ELF-1 (cell line): ENCODE measurements around the gene MT1A.

ENCODE experiments used
- DNase-seq: peaks from one replicate; pipeline ENCODE4 v3.0.0-alpha.2; 2016; ENCODE audit warnings: low read depth, low spot score

Gene MT1A

DNA sequence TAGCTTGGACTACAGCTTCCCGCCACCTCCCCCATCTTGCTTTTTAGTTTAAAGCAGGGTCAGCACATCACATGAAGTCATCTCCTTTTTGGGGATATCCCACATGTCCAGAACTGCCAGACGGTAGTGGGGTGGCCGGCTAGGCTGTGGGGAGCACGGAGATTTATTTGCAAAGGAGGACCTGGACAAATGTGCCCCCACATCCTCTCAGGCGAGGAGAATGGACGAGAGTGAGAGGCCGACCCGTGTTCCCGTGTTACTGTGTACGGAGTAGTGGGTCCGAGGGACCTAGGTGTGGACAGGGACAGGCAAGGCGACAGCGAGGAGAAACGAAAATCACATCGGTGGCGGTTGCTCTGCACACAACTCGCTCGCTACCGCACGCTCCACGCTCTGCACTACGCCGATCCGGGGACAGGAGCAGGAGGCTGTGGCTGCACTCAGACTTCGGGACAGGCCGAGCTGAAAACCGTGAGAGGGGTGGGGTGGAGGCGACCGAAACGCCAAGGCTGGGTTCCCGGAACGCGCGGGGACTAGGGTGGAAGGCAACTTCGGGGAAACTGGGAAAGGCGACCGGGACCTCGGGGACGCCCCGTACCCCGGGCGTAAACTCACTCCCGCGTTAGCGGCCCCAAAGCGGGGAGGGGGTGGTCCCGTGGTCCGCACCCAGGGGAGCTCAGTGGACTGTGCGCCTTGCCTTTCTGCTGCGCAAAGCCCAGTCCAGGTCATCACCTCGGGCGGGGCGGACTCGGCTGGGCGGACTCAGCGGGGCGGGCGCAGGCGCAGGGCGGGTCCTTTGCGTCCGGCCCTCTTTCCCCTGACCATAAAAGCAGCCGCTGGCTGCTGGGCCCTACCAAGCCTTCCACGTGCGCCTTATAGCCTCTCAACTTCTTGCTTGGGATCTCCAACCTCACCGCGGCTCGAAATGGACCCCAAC lies at the start of gene MT1A:
Gene MT1A, plus strand, starts transcription at position 853 of the 937 bp plus-strand sequence. Its CDS starts 73 bp downstream, at position 926.
- peak; percentile 76 for DNase-seq

DNA sequence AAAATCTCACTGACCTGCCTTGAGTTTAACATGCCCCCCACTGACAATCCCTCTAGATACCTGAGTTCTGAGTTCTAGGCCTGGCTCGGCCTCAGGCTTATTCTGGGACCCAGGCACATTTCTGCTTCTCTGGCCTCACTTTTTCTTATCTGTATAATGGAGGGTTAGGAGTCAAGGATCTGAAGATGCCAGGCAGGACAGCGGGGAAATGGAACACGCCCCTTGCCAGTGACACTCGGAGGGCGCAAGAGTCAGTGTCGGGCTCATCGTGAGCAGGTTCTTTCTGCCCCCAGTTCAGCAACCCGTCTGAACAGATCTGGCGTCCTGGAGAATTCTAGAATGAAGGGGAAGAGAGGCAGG lies 49.7 kb upstream of the MT1A start:
- no peak for DNase-seq

DNA sequence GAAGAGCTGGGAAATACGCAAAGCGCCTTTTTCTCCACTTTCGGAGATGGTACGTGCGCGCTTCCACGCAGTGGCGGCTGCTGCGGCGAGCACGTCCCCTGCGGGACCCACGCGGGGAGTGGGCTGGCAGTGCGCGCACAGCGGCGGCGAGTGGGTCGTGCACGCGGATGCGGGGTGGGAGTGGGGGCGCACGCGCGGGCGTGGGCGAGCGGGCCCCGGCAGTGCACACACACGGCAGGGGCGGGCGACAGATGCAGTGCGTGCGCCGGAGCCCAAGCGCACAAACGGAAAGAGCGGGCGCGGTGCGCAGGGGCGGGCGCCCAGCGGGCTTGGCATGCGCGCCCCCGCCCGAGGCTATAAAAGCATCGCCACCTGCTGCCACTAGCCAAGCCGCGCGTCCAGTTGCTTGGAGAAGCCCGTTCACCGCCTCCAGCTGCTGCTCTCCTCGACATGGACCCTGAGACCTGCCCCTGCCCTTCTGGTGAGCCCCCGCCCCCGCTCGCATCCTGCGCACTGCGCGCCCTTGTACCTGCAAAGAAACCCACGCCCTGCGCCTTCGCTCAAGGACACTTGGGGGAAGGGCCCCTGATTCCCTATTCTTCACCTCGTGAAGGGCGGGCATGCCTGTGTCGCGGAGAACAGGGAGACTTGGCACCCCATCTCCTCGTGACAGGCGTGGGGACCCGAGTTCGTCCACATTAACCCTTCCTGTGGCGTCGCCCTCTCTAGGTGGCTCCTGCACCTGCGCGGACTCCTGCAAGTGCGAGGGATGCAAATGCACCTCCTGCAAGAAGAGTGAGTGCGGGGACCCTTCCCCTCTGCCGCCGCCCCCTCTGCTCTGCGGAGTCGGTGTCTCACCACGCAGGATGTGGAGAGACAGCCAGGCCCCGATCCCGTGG lies 49.1 kb upstream of the MT1A start, which contains the start of gene MT3:
Gene MT3, plus strand, starts transcription at position 388 of the 899 bp plus-strand sequence. Its CDS starts 63 bp downstream, at position 451.
- peak; percentile 68 for DNase-seq

DNA sequence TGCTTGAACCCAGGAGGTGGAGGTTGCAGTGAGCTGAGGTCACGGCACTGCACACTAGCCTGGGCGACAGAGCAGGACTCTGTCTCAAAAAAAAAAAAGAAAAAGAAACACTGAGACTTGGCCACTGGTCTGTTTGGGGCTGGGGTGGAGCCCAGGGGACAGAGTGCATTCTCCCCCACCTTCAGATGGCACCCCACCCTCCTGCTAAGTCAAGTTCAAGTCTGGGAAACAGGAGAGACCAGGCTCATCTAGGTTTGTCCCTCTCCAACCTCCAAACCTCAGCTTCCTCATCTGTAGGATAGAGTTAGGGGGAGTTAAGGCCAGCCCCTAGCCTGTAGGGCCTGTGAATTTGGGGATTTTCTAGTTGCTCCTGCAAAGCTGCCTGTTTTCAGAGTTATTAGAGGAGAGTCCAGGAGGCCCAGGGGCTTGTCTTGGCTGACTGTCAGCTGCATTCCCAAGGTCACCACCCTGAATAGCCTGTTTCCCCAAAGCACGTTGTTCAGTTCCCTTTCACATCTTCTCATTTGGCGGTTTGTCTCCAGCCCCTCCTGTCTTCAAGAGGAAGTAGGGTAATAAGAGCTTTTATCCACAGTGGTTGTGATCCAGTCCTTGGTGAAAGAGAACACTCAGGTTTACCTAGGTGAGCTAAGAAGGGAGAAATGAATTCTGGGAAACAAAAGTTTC lies 46.9 kb upstream of the MT1A start:
- no peak for DNase-seq

DNA sequence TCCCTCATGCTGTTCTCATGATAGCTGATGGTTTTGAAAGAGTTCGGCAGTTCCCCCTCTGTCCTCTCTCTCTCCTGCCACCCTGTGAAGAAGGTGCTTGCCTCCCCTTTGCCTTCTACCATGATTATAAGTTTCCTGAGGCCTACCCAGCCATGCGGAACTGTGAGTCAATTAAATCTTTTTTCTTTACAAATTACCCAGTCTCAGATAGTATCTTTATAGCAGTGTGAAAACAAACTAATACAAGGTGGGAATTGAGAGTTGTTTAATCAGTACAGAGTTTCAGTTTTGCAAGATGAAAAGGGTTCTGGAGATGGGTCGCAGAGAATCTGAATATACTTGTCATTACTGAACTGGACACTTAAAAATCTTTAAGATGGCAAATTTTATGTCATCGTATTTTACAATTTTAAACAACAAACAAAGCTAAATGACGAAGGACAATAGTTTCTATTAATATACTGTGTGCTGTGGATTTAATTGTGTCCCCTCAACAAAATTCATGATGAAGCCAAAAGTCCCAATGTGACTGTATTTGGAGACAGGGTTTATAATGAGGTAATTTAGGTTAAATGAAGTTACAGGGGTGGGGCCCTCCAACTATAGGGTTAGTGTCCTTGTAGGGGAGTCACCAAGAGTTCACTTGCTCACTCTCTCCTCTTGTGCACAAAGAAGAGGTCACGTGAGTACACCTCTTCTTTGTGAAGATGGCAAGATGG lies 44.7 kb upstream of the MT1A start:
- DNase-seq = no peak

DNA sequence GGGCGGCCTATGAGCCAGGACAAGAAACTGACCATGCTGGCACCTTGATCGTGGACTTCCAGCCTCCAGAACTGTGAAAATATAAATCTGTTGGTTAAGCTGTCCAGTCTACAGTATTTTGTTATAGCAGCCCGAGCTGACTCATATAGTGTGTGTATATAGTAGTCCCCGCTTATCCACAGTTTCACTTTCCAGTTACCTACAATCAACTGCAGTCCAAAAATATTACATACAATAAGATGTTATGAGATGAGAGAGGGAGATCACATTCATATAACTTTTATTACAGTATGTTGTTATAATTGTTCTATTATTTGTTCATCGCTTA lies 44.2 kb upstream of the MT1A start:
- no peak for DNase-seq

DNA sequence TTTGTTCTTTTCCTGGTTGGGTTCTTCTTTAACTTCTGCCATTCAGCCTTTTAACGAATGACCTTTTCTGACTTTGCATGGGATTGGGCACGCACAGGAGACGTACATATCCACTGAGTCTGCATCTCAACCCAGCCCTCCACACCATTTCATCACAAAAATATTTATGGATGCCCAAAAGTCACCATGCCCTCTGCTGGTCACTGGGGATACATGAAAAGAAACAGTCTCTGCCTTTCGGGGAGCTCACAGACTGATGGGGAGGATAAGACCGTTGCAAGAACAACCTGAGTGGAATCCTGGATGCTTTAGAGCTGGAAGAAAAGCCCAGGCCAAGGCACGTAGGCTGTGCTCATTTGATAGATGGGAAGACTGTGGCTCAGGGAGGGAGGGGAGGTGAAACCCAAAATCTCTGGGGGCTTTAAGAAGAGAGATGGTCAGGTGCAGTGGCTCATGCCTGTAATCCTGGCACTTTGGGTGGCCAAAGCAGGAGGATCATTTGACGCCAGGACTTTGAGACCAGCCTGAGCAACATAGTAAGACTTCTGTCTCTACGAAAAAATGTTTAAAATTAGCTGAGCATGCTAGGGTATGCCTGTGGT lies 38.0 kb upstream of the MT1A start:
- DNase-seq = no peak

DNA sequence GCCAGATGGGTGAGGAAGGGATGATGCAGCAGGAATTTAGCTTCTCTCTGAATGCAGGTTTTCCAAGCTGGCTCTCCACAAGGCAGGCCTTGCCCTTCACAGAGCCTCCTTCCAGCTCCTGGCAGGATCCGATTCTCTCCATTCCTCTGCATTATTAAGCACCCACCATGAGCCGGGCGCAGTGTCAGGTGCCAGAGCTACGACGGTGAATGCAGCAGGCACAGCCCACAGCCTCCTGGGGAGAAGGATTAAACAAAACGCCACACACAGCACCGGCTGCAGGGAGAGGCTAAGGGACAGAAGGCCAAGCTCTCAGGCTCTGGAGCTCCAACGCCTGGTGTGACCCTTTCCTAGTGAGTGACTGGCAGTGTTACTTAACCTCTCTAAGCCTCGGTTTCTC lies 37.1 kb upstream of the MT1A start:
- DNase-seq = no peak

DNA sequence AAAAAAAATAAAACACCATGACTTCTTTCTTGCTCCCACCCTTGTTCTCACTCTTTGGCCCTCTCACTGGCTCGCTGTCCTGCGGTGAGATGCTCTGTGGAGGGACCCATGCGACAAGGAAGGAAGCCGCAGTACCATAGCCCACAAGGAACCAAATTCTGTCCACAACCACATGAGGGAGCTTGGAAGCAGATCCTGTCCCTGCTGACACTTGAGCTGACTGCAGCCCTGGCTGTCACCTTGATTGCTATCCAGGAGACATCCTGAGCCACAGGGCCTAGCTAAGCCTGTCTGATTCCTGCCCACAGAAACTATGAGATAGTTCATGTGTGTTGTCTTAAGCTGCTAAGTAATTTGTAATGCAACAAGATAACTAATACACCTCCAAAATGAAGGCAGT lies 34.9 kb upstream of the MT1A start:
- peak; percentile 71 for DNase-seq

DNA sequence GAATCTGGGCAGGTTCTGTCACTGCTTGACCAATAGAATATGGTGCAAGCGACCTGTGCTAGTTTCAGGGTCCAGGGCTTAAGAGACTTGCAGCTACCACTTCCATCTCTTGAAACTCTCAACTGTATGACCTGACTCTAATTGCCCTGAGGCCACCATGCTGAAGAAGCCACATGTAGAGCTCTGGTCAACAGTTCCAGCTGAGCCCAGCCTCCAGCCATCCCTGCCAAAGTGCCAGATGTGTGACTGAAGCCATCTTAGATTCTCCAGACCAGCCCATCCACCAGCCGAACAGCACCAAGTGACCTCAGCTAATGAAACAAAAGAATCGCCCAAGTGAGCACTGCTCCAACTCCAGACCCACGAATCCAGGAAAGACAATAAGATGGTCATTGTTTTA lies 33.5 kb upstream of the MT1A start:
- no peak for DNase-seq

DNA sequence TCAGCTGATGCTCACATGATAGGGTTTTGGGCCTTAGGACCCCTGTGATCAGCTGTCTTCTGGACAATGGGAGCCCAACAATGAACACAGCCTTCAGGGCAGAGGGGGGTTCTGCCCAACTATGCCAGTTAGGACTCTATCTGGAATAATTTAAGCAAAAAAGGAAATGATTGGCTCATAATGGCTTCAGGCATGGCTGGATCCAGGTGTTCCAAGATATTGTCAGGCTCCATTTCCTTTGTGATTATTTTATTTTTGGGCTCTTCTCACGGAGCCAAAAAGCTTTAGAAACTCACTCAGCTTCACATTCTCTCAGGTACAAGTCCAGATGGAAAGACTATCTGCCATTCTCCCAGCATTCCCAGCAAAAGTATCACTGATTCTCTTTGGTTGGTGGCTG lies 33.0 kb upstream of the MT1A start:
- no peak for DNase-seq

DNA sequence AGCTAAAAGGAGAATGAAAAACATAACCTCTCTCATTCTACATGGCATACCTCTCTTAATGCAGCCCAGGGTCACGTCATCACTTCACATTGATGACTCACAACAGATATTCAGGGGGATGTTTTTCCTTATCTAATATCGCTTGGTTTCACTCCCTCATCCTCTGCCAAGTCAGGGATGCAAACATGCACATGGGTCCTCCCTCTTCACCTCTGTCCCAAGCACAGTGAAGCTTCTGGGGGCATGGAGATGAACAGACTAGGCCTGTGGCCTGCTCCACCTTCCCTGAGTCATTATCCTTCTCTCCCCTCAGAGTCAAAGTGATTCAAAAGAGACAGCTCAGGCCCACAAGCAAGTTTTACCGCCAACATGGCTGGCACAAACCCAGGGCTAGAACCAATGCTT lies 32.4 kb upstream of the MT1A start:
- DNase-seq = no peak

DNA sequence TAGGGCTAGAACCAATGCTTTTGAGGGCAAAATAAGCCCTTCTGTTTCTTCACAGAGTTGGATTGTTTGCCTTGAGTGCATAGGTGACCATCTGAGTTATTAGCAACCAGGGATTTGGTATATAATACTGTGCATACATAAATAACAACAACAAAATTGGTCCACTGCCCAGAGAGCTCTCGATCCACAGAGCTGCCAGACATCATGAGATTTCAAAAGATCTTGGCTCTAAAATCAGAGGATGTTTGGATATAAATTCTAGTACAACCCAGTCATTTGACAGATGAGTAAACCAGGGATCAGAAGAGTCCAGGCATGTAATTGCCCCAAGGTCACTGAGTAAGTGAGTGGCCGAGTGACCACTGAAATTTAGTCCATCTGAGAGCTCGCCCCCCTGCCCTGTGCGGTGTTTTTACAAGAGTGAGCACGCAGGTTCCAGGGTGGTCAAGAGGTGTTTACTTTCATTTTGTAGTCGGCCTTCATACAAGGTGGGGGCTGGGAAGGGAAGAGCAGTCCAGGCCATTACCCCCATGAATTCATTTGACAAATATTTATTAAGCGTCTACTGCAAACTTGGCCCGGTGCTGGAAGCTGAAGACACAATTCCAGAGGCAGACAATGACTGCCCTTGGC lies 31.9 kb upstream of the MT1A start:
- no peak for DNase-seq

DNA sequence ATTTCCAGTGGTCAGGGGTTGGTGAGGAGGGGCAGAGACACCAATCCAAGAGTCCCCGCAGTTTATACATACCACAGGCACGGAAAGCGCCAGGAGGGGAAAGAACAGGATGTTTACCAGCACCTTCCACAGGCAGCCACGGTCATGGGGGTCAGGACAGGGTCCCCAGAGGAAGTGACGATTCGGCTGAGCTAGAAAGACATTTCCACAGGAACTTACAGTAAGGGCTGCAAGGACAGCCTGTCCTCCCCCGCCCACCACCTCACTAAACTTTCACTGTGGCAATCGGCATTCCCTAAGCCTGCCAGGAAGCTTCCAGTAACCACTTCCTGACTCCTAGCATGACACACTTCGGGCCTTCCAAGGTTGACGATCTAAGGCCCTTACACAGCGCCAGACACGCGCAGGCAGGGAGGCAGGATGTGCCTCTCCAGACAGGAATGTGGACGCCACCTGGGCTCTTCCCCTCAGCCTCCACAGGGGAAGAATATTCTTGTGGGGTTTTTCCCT lies 31.3 kb upstream of the MT1A start:
- peak; percentile 68 for DNase-seq

DNA sequence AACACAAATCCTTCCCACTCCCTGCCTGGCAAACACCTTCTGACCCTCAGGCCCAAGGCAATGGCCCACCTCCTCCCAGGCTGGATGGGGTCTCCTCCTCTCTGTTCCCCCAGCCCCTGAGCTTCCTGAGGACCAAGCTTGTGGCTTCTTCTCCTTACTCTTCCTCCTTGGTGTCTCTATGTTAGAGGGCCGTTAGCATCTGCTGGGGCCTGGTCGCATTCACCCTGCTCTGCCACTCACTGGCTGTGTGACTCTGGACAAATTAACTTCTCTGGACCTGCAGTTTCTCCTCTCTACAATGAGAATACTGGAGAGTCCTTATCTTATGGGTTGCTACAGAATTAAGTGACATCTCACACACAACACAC lies 30.8 kb upstream of the MT1A start:
- DNase-seq = no peak

DNA sequence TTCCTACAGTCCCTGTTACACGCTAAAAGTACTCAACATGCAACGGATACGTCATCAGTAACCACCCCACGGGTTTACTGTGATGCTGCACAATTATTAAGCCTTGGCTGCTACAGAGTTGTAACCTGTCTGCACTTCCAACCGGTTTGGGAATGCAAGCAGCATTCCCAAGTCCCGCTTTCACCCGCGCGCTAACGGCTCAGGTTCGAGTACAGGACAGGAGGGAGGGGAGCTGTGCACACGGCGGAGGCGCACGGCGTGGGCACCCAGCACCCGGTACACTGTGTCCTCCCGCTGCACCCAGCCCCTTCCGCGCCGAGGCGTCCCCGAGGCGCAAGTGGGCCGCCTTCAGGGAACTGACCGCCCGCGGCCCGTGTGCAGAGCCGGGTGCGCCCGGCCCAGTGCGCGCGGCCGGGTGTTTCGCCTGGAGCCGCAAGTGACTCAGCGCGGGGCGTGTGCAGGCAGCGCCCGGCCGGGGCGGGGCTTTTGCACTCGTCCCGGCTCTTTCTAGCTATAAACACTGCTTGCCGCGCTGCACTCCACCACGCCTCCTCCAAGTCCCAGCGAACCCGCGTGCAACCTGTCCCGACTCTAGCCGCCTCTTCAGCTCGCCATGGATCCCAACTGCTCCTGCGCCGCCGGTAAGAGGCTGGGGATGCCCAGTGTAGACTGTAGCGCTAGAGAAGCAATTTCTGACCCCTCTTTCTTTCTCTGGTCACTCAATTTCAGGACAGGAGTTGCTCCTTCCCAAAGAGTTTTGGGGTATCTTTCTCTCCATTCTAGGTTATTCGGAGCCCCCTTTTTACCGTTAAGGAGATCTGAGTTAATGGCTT lies 30.2 kb upstream of the MT1A start, which contains the start of gene MT2A:
Gene MT2A, plus strand, starts transcription at position 542 of the 833 bp plus-strand sequence. Its CDS starts 72 bp downstream, at position 614.
- DNase-seq = peak; percentile 95

DNA sequence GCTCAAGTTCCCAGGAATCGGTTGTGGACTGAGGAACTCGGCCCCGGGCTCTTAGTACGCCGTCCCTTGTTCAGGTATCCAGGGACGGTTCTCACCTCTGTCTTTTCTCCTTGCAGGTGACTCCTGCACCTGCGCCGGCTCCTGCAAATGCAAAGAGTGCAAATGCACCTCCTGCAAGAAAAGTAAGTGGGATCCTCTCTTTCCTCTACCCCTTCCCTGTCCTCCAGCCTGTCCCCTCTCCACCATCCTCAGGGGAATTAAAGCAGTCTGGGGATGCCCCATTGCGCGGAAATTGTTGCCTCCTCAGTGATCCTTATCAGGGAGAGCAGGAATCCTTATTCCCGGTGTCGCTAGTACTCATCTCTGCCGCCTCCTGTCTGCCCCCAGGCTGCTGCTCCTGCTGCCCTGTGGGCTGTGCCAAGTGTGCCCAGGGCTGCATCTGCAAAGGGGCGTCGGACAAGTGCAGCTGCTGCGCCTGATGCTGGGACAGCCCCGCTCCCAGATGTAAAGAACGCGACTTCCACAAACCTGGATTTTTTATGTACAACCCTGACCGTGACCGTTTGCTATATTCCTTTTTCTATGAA lies 29.5 kb upstream of the MT1A start:
- DNase-seq = peak; percentile 31

DNA sequence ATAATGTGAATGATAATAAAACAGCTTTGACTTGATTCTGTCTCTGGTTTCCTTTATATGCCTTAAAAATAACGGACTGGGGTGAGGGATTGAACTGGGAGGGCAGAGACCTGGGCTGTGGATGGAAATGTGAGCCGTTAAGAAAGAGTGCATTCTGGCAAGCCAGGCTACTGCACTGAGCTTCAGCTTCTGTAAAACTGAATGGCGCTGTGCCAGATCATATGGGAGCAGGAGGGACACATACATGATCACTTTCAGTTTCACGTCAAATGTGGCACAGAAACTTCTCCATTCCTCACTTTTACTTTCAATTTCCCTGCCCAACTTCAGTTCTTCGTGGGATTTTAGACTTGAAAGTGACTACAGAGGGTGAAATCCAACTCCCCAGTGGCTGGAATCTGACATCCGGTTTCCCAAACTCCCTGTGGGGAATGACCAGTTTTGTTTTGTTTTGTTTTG lies 29.0 kb upstream of the MT1A start:
- DNase-seq = no peak
